ENCODE measurements around the gene NSMCE1. TPM values are rescaled to one million over a fixed set of nuclear protein-coding genes. Genes with fewer than 3 reads are reported as not detected.
A peak's percentile ranks its signal among the peaks of the same experiment; 100 is the strongest.

The NSMCE1 gene
- total RNA-seq, 1 donor: 97.7 TPM

GRCh38 chr16:27234171-27234570, 34.4 kb downstream of the NSMCE1 start:
- no peak for DNase-seq (ENCODE audit: low read depth)
- TF ChIP-seq CTCF (IDR thresholded peaks at IDR 0.05; ENCODE audit: insufficient read depth, low read length): no peak
- H3K4me3 ChIP-seq (ENCODE audit: low read depth, low read length): no peak overlapping the region

GRCh38 chr16:27233731-27234130, 34.8 kb downstream of the NSMCE1 start:
- TF ChIP-seq CTCF (IDR thresholded peaks at IDR 0.05; ENCODE audit: insufficient read depth, low read length): no peak
- no peak overlapping the region for H3K4me3 ChIP-seq (ENCODE audit: low read depth, low read length)
- DNase-seq (ENCODE audit: low read depth): no peak

- no peak overlapping the region for H3K4me3 ChIP-seq (ENCODE audit: low read depth, low read length)
- no peak for DNase-seq (ENCODE audit: low read depth)
- peak; percentile 1 for TF ChIP-seq CTCF (IDR thresholded peaks at IDR 0.05; ENCODE audit: insufficient read depth, low read length)
Observed at GRCh38 chr16:27232901-27233625, 35.5 kb downstream of the NSMCE1 start.

- H3K4me3 ChIP-seq (ENCODE audit: low read depth, low read length): no peak overlapping the region
- DNase-seq (ENCODE audit: low read depth): peak; percentile 44
- no peak for TF ChIP-seq CTCF (IDR thresholded peaks at IDR 0.05; ENCODE audit: insufficient read depth, low read length)
Observed at GRCh38 chr16:27232061-27232900, 36.3 kb downstream of the NSMCE1 start.

- H3K4me3 ChIP-seq (ENCODE audit: low read depth, low read length): no peak overlapping the region
- no peak for DNase-seq (ENCODE audit: low read depth)
- TF ChIP-seq CTCF (IDR thresholded peaks at IDR 0.05; ENCODE audit: insufficient read depth, low read length): no peak
Observed at GRCh38 chr16:27231692-27232060, 36.9 kb downstream of the NSMCE1 start.

- DNase-seq (ENCODE audit: low read depth): no peak
- no peak overlapping the region for H3K4me3 ChIP-seq (ENCODE audit: low read depth, low read length)
- no peak for TF ChIP-seq CTCF (IDR thresholded peaks at IDR 0.05; ENCODE audit: insufficient read depth, low read length)
Observed at GRCh38 chr16:27230562-27231001, 38.0 kb downstream of the NSMCE1 start.

Data from fibroblast of the aortic adventitia (primary cell).